Neural cell (in vitro differentiated cells): ENCODE measurements around the gene PPP1R8. TPM values are rescaled to one million over a fixed set of nuclear protein-coding genes. Genes with fewer than 3 reads are reported as not detected.

ENCODE experiments used
- H2AFZ ChIP-seq: fragments of 200-600, 300-800 bp; sonication (generic), shearing (Covaris generic); 2 replicates; pipeline ENCODE4 v1.6.0; 2014; ENCODE audit warnings: low read depth, mild to moderate bottlenecking, antibody characterized with exemption, low read length, moderate library complexity
- H3F3A ChIP-seq: fragments of 200-600 bp; shearing (Covaris generic); 2 replicates; pipeline ENCODE4 v1.6.1; 2016; ENCODE audit warnings: mild to moderate bottlenecking, moderate library complexity, mixed read lengths, antibody characterized with exemption, low read length; ENCODE audit not compliant: insufficient read depth, poor library complexity, severe bottlenecking
- H3K27ac ChIP-seq: fragments of 200-600, 300-800 bp; sonication (generic), shearing (Covaris generic); 2 replicates; pipeline ENCODE4 v1.5.1; 2014; ENCODE audit warnings: mild to moderate bottlenecking, low read length, moderate library complexity
- H3K27me3 ChIP-seq: fragments of 300-800, 200-600 bp; sonication (generic), shearing (Covaris generic); 2 replicates; pipeline ENCODE4 v1.6.0; 2014; ENCODE audit warnings: mild to moderate bottlenecking, low read depth, low read length, moderate library complexity; ENCODE audit not compliant: insufficient read depth
- H3K36me3 ChIP-seq: fragments of 300-800, 200-600 bp; sonication (generic), shearing (Covaris generic); 2 replicates; pipeline ENCODE4 v1.5.1; 2014; ENCODE audit warnings: mild to moderate bottlenecking, antibody characterized with exemption, low read length, moderate library complexity; ENCODE audit not compliant: insufficient read depth
- H3K4me2 ChIP-seq: fragments of 300-800, 200-600 bp; sonication (generic), shearing (Covaris generic); 2 replicates; pipeline ENCODE4 v1.6.0; 2014; ENCODE audit warnings: mild to moderate bottlenecking, low read length
- H3K4me3 ChIP-seq: fragments of 300-800, 200-600 bp; sonication (generic), shearing (Covaris generic); 2 replicates; pipeline ENCODE4 v1.5.1; 2014; ENCODE audit warnings: mild to moderate bottlenecking, low read length, moderate library complexity
- H3K79me2 ChIP-seq: fragments of 200-600 bp; shearing (Covaris generic); replicated peaks from 2 replicates; pipeline ENCODE4 v1.6.0; 2014; ENCODE audit warnings: mild to moderate bottlenecking, low read length, moderate library complexity; ENCODE audit not compliant: insufficient read depth
- H3K9ac ChIP-seq: fragments of 300-800, 200-600 bp; sonication (generic), shearing (Covaris generic); 2 replicates; pipeline ENCODE4 v1.6.1; 2016; ENCODE audit warnings: mild to moderate bottlenecking, low read length, mixed read lengths
- H3K9me2 ChIP-seq: fragments of 200-600 bp; shearing (Covaris generic); 2 replicates; pipeline ENCODE4 v1.6.1; 2016; ENCODE audit warnings: mild to moderate bottlenecking, low read length, mixed read lengths; ENCODE audit not compliant: insufficient read depth
- H3K9me3 ChIP-seq: fragments of 200-600, 300-800 bp; sonication (generic), shearing (Covaris generic); 2 replicates; pipeline ENCODE4 v1.6.1; 2016; ENCODE audit warnings: mild to moderate bottlenecking, mixed run types, low read length, moderate library complexity, mixed read lengths
- H4K20me1 ChIP-seq: fragments of 200-600 bp; shearing (Covaris generic); 2 replicates; pipeline ENCODE4 v1.6.1; 2016; ENCODE audit warnings: mild to moderate bottlenecking, mixed run types; ENCODE audit not compliant: insufficient read depth
- CTCF ChIP-seq: fragments of 450-650 bp; IDR thresholded peaks from 2 replicates; pipeline ENCODE4 v1.5.1; 2014; ENCODE audit warnings: antibody characterized with exemption, mild to moderate bottlenecking, moderate library complexity; ENCODE audit not compliant: poor library complexity, severe bottlenecking
- EP300 ChIP-seq: fragments of 450-650 bp; conservative IDR thresholded peaks from 2 replicates; pipeline ENCODE4 v1.6.1; 2014; ENCODE audit warnings: antibody characterized with exemption, mild to moderate bottlenecking, moderate library complexity; ENCODE audit not compliant: poor library complexity, severe bottlenecking
- EZH2 ChIP-seq: fragments of 200-600, 300-800 bp; shearing (Covaris generic), sonication (generic); IDR thresholded peaks from 2 replicates; pipeline ENCODE4 v1.6.1; 2014; ENCODE audit warnings: antibody characterized with exemption, low read length, borderline replicate concordance, mild to moderate bottlenecking; ENCODE audit not compliant: insufficient read depth, poor library complexity, severe bottlenecking
- MXI1 ChIP-seq: fragments of 450-650 bp; conservative IDR thresholded peaks from 2 replicates; pipeline ENCODE4 v1.6.1; 2014; ENCODE audit warnings: antibody characterized with exemption, mild to moderate bottlenecking; ENCODE audit not compliant: poor library complexity, severe bottlenecking
- POLR2AphosphoS5 ChIP-seq: IDR thresholded peaks from 2 replicates; pipeline ENCODE4 v1.6.1; 2012
- RAD21 ChIP-seq: fragments of 450-650 bp; conservative IDR thresholded peaks from 2 replicates; pipeline ENCODE4 v1.6.1; 2014; ENCODE audit warnings: antibody characterized with exemption, mild to moderate bottlenecking, moderate library complexity
- SMC3 ChIP-seq: fragments of 450-650 bp; conservative IDR thresholded peaks from 2 replicates; pipeline ENCODE4 v1.6.1; 2014; ENCODE audit warnings: antibody characterized with exemption, mild to moderate bottlenecking, moderate library complexity; ENCODE audit not compliant: poor library complexity
- TAF1 ChIP-seq: IDR thresholded peaks from 2 replicates; pipeline ENCODE4 v1.6.1; 2012; ENCODE audit warnings: low read depth
- polyA plus RNA-seq: library from polyadenylated mRNA; depleted of rRNA; stranded (reverse); fragments of >200 nt; gene quantifications from 2 replicates; pipeline ENCODE4 v1.2.3, GENCODE V29; 2014
- TF ChIP-seq, protein P1 (sequence below): IDR thresholded peaks from 2 replicates; pipeline ENCODE4 v1.6.1; 2012; ENCODE audit warnings: borderline replicate concordance

PPP1R8 gene
- polyA plus RNA-seq, 1 donor from 2014 or later = 90.1 TPM

DNA sequence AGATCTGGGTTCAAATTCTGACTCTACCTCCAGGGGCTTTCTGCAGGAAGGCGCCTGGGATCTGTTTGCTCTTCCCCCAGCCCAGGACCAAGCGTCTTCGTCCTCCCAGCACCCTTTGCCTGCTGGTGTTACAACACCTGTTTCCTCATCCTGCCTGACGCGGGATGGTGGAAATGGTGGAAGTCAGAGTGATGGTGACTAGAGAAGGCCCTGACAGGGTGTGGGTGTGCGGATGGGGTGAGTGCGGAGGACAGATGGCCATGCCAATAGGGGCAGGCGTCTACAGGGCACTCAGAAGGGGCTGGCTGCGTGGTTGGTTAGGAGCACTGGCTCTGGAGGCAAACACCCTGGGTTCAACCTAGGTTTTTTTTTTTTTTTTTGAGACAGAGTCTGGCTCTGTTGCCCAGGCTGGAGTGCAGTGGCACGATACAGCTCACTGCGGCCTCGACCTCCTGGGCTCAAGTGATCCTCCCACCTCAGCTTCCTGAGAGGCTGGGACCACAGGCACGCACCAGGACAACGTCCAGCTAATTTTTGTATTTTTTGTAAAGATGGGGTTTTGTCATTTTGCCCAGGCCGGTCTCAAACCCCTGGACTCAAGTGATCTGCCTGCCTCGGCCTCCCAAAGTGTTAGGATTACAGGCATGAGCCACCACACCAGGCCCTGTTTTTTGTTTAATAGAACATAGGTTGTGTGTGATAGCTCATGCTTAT is 43.2 kb downstream of the PPP1R8 start:
- TF ChIP-seq TAF1 (no peak), SMC3 (no peak), RAD21 (no peak), POLR2AphosphoS5 (no peak), CTCF (no peak), EP300 (no peak), EZH2 (no peak)
- Histone ChIP-seq H3K9ac (no peak overlapping the region), H3F3A (no peaks in the 10 kb centered on the region), H3K79me2 (no peaks in the 10 kb centered on the region), H3K9me2 (no peaks in the 10 kb centered on the region), H3K9me3 (no peaks in the 10 kb centered on the region), H3K27me3 (peaks cover 10% of the 10 kb centered on the region), H3K36me3 (no peaks in the 10 kb centered on the region), H3K27ac (no peak overlapping the region), H4K20me1 (no peaks in the 10 kb centered on the region), H2AFZ (no peak overlapping the region), H3K4me3 (no peak overlapping the region), H3K4me2 (no peak overlapping the region)

DNA sequence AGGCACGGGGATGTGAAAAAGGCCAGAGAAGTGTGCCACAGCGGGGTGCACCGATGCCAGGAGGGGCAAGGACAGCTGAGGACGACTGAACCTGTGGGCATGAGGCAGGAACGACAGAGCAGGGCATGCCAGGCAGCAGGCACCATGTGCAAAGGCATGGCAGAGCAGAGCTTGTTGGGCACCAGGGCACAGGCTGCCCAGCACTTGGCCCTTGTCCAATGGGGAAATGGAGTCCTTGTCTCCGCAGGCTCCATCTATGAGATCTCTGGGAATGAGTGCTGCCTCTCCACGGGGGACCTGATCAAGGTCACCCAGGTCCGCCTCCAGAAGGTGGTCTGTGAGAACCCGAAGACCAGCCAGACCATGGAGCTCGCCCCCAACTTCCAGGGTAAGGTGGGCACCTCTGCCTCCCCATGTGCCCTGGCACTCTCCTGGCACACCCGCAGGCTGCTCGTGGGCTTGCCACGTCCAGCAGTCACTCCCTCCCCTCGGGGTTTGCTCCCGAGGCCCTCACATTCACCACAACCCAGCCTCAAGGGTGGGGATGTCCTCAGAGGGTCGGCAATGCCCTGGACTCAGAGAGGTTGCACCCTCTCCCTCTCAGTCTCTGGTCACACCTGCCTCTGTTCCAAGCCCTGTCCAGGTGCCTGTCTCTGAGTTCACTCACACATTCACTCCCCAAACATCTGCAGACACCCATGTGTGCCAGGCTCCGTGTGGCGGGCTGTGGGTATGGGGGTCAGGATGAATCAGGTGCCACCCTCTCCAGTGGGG is 45.9 kb downstream of the PPP1R8 start:
- no peak overlapping the region for H3K27ac ChIP-seq
- no peaks in the 10 kb centered on the region for H3K9me2 ChIP-seq
- no peak overlapping the region for H3K4me3 ChIP-seq
- H2AFZ ChIP-seq = no peak overlapping the region
- H3K9ac ChIP-seq = no peak overlapping the region
- TF ChIP-seq CTCF (no peak), SMC3 (no peak), MXI1 (no peak), RAD21 (no peak), TAF1 (no peak), EZH2 (no peak), EP300 (no peak), POLR2AphosphoS5 (no peak)
- TF ChIP-seq, protein P1, sequence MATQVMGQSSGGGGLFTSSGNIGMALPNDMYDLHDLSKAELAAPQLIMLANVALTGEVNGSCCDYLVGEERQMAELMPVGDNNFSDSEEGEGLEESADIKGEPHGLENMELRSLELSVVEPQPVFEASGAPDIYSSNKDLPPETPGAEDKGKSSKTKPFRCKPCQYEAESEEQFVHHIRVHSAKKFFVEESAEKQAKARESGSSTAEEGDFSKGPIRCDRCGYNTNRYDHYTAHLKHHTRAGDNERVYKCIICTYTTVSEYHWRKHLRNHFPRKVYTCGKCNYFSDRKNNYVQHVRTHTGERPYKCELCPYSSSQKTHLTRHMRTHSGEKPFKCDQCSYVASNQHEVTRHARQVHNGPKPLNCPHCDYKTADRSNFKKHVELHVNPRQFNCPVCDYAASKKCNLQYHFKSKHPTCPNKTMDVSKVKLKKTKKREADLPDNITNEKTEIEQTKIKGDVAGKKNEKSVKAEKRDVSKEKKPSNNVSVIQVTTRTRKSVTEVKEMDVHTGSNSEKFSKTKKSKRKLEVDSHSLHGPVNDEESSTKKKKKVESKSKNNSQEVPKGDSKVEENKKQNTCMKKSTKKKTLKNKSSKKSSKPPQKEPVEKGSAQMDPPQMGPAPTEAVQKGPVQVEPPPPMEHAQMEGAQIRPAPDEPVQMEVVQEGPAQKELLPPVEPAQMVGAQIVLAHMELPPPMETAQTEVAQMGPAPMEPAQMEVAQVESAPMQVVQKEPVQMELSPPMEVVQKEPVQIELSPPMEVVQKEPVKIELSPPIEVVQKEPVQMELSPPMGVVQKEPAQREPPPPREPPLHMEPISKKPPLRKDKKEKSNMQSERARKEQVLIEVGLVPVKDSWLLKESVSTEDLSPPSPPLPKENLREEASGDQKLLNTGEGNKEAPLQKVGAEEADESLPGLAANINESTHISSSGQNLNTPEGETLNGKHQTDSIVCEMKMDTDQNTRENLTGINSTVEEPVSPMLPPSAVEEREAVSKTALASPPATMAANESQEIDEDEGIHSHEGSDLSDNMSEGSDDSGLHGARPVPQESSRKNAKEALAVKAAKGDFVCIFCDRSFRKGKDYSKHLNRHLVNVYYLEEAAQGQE = no peak
- H4K20me1 ChIP-seq = no peaks in the 10 kb centered on the region
- no peaks in the 10 kb centered on the region for H3F3A ChIP-seq
- H3K9me3 ChIP-seq = no peaks in the 10 kb centered on the region
- peaks cover 10% of the 10 kb centered on the region for H3K27me3 ChIP-seq
- H3K36me3 ChIP-seq = no peaks in the 10 kb centered on the region
- H3K4me2 ChIP-seq = no peak overlapping the region
- H3K79me2 ChIP-seq = no peaks in the 10 kb centered on the region
